HG02798 (cell line): ENCODE measurements around the gene ADAMTSL2.

Experiments used
- ATAC-seq: cut with Tn5 transposase; IDR thresholded peaks from one replicate; pipeline ENCODE4 v1.9.1; 2021; ENCODE audit warnings: mild to moderate bottlenecking; ENCODE audit not compliant: unreplicated experiment, poor library complexity

The ADAMTSL2 gene

GRCh38 chr9:133599470-133600173, 65.1 kb downstream of the ADAMTSL2 start:
- ATAC-seq, result no peak

GRCh38 chr9:133600739-133601138, 66.2 kb downstream of the ADAMTSL2 start:
- ATAC-seq, result no peak

GRCh38 chr9:133601746-133602145, 67.2 kb downstream of the ADAMTSL2 start:
- no peak for ATAC-seq

- ATAC-seq, result no peak
Observed at GRCh38 chr9:133602277-133602676, 67.8 kb downstream of the ADAMTSL2 start.

- ATAC-seq, result no peak
Observed at GRCh38 chr9:133603135-133603927, 68.8 kb downstream of the ADAMTSL2 start.

GRCh38 chr9:133604214-133604613, 69.7 kb downstream of the ADAMTSL2 start:
- ATAC-seq, result no peak

- no peak for ATAC-seq
Observed at GRCh38 chr9:133604856-133605255, 70.4 kb downstream of the ADAMTSL2 start.

GRCh38 chr9:133605446-133605845, 70.9 kb downstream of the ADAMTSL2 start:
- ATAC-seq, result no peak

- no peak for ATAC-seq
Observed at GRCh38 chr9:133605856-133606707, 71.6 kb downstream of the ADAMTSL2 start.

- no peak for ATAC-seq
Observed at GRCh38 chr9:133606708-133607025, 72.2 kb downstream of the ADAMTSL2 start.

- no peak for ATAC-seq
Observed at GRCh38 chr9:133607381-133607780, 72.9 kb downstream of the ADAMTSL2 start.

GRCh38 chr9:133607976-133608375, 73.5 kb downstream of the ADAMTSL2 start:
- no peak for ATAC-seq

GRCh38 chr9:133608382-133608781, 73.9 kb downstream of the ADAMTSL2 start:
- no peak for ATAC-seq

- no peak for ATAC-seq
Observed at GRCh38 chr9:133608889-133609288, 74.4 kb downstream of the ADAMTSL2 start.

GRCh38 chr9:133609311-133610098, 75.0 kb downstream of the ADAMTSL2 start, which contains the start of gene FAM163B:
Gene FAM163B (minus strand): TSS chr9:133609389. CDS start chr9:133580223, 29,166 bp downstream.
- no peak for ATAC-seq

GRCh38 chr9:133610845-133611244, 76.3 kb downstream of the ADAMTSL2 start:
- ATAC-seq, result no peak

GRCh38 chr9:133612051-133612450, 77.5 kb downstream of the ADAMTSL2 start:
- no peak for ATAC-seq

GRCh38 chr9:133612816-133613215, 78.3 kb downstream of the ADAMTSL2 start:
- no peak for ATAC-seq

- no peak for ATAC-seq
Observed at GRCh38 chr9:133613432-133613831, 78.9 kb downstream of the ADAMTSL2 start.

GRCh38 chr9:133614056-133614455, 79.6 kb downstream of the ADAMTSL2 start:
- no peak for ATAC-seq
